GM18498 (cell line): ENCODE data around the gene DNMT3B.

ENCODE experiments used
- ATAC-seq: cut with Tn5 transposase; IDR thresholded peaks from one replicate; pipeline ENCODE4 v1.9.1; 2021; ENCODE audit warnings: mild to moderate bottlenecking, moderate library complexity; ENCODE audit not compliant: unreplicated experiment

Gene DNMT3B

DNA sequence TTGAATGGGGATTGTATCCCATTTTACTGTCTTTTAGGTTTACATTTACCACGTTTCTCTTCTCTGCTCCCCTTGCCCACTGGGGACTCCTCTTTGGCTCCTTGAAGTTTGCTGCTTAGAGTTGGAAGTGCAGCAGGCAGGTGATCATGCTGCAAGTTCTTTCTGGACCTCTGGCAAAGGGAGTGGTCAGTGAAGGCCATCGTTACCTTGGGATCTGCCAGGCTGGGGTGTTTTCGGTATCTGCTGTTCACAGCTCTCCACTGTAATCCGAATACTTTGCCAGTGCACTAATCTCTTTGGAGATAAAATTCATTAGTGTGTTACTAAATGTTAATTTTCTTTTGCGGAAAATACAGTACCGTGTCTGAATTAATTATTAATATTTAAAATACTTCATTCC, 87.4 kb downstream of the DNMT3B start:
- no peak for ATAC-seq

DNA sequence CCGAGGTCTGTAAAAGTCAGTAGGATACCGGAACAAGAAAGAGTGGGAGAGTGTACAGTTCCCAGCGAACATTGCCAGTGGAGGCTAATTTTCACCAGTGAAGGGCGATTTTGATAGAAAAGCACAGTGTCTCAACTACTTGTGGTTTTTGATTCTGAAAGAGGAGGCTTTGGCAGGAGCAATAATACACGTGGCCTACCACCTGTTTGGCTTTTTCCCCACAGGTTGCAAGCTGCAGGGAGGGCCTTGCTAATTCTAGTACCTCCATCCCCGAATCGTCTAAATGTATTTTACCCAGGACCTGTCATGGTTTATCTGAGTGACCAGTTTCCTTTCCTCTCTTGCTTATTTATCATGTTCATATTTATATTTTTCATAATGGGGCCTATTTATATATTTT, 93.2 kb downstream of the DNMT3B start:
- no peak for ATAC-seq

DNA sequence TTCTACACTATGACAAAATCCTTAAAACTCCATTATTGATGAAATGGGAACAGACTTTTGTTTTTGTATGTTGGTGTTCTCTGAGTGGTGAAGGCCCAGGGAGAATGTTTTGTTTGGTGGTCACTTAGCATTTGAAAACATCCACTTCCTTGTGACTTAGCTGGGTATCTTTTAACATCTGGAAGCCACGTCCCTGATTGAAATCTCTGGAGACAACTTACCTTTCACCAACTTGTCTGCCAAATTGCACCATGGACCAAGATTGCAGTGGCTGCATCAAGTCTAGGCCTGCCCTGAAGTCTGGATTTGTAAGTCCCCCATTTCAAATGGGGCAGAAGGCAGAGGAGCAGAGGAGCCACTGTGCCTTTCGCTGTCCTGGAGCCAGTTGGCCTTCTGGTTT, 96.0 kb downstream of the DNMT3B start:
- ATAC-seq, result no peak
